Measurements from ENCODE around the gene MYBPH.

Gene MYBPH

DNA sequence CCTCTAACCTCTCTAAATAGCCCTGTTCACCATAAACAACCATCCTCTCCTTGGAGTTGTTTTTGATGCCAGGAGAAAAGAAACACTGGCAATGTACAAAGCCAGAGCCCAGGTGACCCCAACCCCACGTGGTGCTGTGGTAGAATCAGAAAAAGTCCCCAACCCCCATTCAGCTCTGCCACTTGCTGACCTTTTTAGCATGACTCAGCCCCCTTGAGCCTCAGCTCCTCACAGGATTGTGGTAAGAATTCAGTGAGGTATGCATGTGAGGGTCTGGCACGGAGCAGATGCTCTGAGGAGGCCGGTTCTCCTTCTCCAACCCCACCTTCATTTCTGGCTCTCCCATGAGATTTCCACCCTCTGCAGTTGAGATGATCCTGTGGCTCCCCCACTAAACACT lies 22.0 kb upstream of the MYBPH start:
- no peak overlapping the region for H3K4me3 ChIP-seq (ENCODE audit: low read depth, low read length)
- TF ChIP-seq, protein P1, sequence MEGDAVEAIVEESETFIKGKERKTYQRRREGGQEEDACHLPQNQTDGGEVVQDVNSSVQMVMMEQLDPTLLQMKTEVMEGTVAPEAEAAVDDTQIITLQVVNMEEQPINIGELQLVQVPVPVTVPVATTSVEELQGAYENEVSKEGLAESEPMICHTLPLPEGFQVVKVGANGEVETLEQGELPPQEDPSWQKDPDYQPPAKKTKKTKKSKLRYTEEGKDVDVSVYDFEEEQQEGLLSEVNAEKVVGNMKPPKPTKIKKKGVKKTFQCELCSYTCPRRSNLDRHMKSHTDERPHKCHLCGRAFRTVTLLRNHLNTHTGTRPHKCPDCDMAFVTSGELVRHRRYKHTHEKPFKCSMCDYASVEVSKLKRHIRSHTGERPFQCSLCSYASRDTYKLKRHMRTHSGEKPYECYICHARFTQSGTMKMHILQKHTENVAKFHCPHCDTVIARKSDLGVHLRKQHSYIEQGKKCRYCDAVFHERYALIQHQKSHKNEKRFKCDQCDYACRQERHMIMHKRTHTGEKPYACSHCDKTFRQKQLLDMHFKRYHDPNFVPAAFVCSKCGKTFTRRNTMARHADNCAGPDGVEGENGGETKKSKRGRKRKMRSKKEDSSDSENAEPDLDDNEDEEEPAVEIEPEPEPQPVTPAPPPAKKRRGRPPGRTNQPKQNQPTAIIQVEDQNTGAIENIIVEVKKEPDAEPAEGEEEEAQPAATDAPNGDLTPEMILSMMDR (IDR thresholded peaks at IDR 0.05; ENCODE audit: insufficient read depth, low read depth, low read length, missing control alignments): no peak
- DNase-seq (ENCODE audit: low read depth): no peak

DNA sequence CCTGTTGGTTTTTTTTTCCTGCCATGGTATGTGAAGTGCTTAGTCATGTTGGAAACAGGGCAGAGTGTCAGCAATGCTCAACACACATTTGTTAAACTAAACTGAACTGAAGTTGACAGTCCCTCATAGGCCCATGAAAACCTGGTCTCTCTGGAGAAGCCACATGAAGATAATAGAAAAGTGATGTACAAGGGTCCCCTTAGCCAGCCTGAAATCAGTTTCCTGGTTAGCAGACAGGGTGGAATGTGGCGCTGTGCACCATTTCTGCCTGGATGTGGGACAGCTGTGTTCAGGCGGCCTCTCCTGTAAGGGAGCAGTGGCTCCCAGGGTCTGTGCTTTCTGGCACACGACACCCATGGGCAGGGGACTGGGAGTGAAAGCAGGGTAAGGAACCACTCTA lies 20.7 kb upstream of the MYBPH start:
- TF ChIP-seq, protein P1 (IDR thresholded peaks at IDR 0.05; ENCODE audit: insufficient read depth, low read depth, low read length, missing control alignments): no peak
- H3K4me3 ChIP-seq (ENCODE audit: low read depth, low read length): no peak overlapping the region
- DNase-seq (ENCODE audit: low read depth): no peak

DNA sequence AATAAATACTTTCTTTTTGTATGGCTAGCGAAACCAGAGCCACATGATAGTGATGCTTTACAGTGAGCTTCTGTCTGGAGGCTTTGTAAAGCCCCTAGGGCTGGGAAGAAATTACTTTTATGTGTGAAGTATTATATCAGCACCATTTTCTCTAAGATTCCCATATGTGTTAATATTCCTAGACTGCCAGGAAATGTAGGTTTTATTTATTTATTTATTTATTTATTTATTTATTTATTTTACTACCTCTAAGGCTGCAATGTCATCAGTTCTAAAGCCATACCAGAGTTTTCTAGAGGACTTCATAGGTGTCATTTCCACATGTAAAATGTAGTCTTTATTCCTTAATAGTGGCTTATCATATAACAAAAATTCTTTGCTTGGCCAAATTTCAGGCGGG lies 15.3 kb upstream of the MYBPH start:
- TF ChIP-seq, protein P1 (IDR thresholded peaks at IDR 0.05; ENCODE audit: insufficient read depth, low read depth, low read length, missing control alignments): no peak
- no peak for DNase-seq (ENCODE audit: low read depth)
- no peak overlapping the region for H3K4me3 ChIP-seq (ENCODE audit: low read depth, low read length)

DNA sequence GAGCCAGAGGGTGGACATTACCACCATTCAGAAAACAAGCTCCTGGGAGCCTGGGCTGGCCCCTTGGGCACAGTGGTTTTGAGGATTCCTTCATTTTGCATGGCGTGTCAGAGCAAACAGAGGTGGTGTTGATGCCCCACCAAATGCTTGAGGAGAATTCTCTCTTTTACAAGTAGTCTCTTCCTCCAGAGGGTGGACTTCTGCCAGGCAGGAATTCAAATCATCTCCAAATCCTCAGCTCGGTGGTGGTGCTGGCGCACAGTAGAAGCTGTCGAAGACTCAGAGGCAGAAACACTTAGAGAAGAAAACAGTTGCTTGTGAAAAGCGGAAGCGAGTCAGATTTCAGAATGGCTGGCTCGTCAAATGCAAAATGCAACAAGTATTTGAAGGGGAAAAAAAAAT lies 14.3 kb upstream of the MYBPH start:
- no peak overlapping the region for H3K4me3 ChIP-seq (ENCODE audit: low read depth, low read length)
- DNase-seq (ENCODE audit: low read depth): no peak
- TF ChIP-seq, protein P1 (IDR thresholded peaks at IDR 0.05; ENCODE audit: insufficient read depth, low read depth, low read length, missing control alignments): no peak

DNA sequence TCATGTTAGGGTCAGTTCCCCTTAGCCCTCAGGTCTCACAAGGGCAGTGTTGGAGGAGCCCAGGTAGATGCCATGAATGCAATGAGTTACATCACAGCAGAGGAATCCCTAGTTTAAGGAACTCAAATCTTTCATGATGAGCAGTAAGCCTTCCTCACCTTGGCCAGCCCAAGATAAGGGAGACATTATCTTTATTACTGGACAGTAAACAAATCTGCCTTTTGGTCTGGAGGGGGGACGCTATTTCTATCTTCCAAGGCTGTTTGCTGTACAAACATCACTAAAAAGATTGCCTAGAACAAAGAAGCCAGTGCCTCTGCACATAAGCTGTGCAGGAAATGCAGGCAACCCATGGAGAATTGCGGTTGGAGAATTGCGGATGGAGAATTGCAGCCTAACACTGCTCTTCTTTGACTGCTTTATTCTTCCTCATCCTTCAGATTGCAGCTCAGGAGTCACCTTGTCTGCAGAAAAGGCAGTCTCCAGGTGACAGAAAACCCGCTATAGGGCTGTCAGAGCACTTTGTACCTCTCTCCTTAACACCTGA lies 13.1 kb upstream of the MYBPH start:
- TF ChIP-seq, protein P1 (IDR thresholded peaks at IDR 0.05; ENCODE audit: insufficient read depth, low read depth, low read length, missing control alignments): no peak
- no peak for DNase-seq (ENCODE audit: low read depth)

DNA sequence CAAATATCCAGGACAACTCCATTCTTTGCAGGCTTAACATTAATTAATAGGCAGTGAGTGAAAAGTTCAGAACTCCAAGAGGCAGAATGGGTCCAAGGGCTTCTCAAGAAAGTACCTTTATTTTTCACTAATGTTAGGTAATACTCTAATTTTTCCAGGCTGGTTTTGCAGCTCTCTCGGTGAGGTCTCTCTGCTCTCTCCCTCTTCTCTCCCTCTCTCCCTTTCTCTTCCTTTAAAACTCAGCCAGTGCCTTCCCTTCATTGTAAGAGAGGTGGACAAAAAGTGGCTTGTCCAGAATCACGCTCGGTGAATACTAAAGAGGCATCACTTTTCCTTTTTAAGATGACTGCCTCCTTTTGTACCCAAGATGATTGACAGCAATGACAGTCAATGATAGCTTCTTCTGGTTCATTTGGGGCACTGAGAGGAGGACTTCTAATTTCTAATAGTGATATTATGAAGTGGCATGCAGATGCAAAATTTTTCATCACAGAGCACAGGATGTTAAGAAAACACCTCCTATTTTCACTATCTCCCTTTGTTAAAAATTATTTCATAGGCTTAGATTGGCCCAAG lies 12.2 kb upstream of the MYBPH start:
- no peak for DNase-seq (ENCODE audit: low read depth)
- H3K4me3 ChIP-seq (ENCODE audit: low read depth, low read length): no peak overlapping the region
- TF ChIP-seq, protein P1 (IDR thresholded peaks at IDR 0.05; ENCODE audit: insufficient read depth, low read depth, low read length, missing control alignments): no peak

More for the DNA sequence above, 13.1 kb upstream of the MYBPH start:
- no peak overlapping the region for H3K4me3 ChIP-seq (ENCODE audit: low read depth, low read length)

DNA sequence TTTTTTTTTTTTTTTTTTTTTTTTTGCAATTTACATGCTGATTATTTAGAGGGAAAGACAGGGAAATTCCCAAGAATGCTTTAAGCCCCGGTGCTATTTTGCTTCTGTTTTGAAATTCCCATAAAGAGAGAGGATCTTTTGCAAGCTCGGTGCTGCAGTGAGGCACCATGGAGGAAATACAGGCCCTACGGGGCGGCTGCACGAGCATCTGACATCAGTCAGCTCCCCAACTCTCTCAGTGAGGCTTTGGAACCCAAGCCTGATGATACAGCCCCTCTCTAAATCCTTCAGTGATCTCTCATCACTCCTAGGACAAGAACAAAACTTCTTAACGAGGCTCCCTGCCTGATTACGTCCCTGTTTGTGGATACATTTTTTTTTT lies 11.7 kb upstream of the MYBPH start:
- no peak for DNase-seq (ENCODE audit: low read depth)
- no peak overlapping the region for H3K4me3 ChIP-seq (ENCODE audit: low read depth, low read length)
- TF ChIP-seq, protein P1 (IDR thresholded peaks at IDR 0.05; ENCODE audit: insufficient read depth, low read depth, low read length, missing control alignments): no peak
